ENCODE data around the gene ZIC1. TPM values are rescaled to one million over a fixed set of nuclear protein-coding genes. Genes with fewer than 3 reads are reported as not detected.
A peak's percentile ranks its signal among the peaks of the same experiment; 100 is the strongest.

ZIC1 gene
- total RNA-seq, 2 experiments from 2014 or later, result not detected

DNA sequence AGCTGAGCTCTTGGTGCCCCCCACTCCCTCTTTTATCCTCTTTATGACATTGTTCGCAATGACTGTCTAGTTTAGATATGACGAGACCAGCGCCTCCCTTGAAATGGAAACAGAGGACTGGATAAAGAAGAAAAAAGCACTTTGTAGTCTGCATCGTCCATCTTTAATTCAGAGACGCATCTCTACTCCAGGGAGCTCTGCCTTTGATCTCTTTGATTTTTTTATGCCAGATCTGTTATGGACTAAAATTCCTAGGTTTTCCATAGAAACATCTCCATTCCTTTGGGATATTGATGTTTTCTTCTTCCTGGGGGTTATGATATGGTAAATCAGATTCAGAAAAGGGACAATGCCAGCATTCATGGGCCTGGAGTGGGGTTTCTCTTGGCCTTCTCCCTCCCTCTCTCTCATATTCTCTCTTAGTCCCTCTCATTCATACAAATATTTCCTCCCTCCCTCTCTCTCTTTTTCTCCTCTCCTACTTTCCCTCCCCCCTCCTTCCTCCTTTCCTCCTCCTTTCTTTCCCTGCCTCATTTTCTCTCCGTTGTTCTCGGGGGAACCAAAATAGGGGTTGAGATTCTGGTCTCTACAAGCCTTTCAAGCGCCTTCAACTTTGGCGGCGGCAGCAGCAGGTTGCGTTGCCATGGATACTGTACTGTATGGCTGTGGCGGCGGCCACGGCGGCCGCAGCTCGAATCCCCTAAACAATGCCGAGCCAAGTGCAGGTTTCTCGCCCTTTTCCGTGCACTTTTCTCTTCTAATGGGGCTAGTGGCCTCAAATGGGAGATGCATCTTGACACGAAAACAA, 48.3 kb upstream of the ZIC1 start:
- H3K9me2 ChIP-seq (ENCODE audit: insufficient read depth, low read length), result no peaks in the 10 kb centered on the region
- H3K9me3 ChIP-seq (ENCODE audit: low read length), result no peaks in the 10 kb centered on the region
- H4K20me1 ChIP-seq (ENCODE audit: insufficient read depth, low read length), result no peaks in the 10 kb centered on the region
- H3K27ac ChIP-seq (ENCODE audit: low read depth, low read length, poor library complexity, severe bottlenecking), result no peak overlapping the region
- CTCF ChIA-PET (ENCODE audit: unreplicated experiment), result no interaction called here
- H2AFZ ChIP-seq (ENCODE audit: low read length), result no peak overlapping the region
- DNase-seq (ENCODE audit: low spot score), result no peak
- BruUV-seq (replicated peaks), result no TSS peak
- no peak overlapping the region for H3K4me3 ChIP-seq (ENCODE audit: low read depth, low read length, poor library complexity, severe bottlenecking)
- POLR2A ChIA-PET, result interaction anchor here (0.7 kb wide), 1 partner anchor 8 kb away, joined by 6 read pairs; no protein-coding TSS in a partner anchor
- intact Hi-C loops (cut with micrococcal nuclease; ENCODE audit: unreplicated experiment), result no loop called here
- no peaks in the 10 kb centered on the region for H3K79me2 ChIP-seq (ENCODE audit: insufficient read depth, low read depth, low read length)
- TF ChIP-seq EZH2phosphoT487 (IDR thresholded peaks at IDR 0.05; ENCODE audit: borderline replicate concordance, low read depth, low read length) (no peak), CTCF (conservative IDR thresholded peaks at IDR 0.05; ENCODE audit: low read length) (no peak)
- H3K4me1 ChIP-seq (ENCODE audit: insufficient read depth, low read length, poor library complexity, severe bottlenecking), result no peaks in the 10 kb centered on the region
- no peak overlapping the region for H3K4me2 ChIP-seq (ENCODE audit: low read length)
- no peaks in the 10 kb centered on the region for H3K36me3 ChIP-seq (ENCODE audit: insufficient read depth, low read length)

DNA sequence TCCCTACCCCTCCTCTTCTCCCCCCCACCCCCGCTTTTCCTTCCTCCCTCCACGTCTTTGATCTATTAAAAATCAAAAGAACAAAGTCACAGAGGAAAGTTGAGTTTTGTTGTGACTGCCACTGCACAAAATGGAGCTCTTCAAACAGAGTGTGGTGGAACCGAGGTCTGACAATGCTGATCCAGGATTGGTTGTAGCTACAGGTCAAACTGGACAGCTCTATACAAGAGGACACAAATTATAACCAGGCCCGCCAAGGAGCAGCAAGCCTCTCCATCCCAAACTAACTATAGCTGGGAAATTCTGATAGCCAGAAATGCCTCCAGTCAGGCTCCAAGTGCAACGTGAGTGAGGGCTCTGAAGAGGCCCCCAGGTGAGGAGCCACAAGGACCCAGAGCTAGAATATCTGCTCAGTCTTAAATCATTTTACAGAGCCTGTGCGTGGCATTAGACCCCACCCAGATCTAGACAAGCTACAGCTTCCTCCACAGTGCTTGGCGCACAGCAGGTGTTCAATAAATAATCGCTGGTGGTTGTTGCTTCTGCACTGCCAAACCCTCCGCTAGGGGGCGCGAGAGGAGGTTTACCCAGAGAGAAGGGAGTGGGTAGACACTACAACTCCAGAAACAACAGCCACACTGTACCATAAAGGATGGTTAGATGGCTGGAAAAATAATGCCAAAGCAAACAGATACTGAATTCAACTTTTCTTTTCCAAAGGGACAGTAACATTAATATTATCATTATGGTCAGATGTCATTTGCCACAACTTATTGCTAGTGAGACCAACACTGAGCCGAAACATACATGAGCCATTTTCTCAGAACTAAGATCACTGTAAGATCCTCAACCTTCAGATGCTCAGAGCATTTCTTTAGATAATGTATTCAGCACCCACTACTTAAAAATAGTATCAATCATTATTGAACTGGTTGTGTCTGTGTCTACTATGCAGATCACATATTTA, 47.4 kb upstream of the ZIC1 start:
- Histone ChIP-seq H2AFZ (ENCODE audit: low read length) (no peak overlapping the region), H3K9me3 (ENCODE audit: low read length) (no peaks in the 10 kb centered on the region), H3K36me3 (ENCODE audit: insufficient read depth, low read length) (no peaks in the 10 kb centered on the region), H3K9me2 (ENCODE audit: insufficient read depth, low read length) (no peaks in the 10 kb centered on the region), H3K79me2 (ENCODE audit: insufficient read depth, low read depth, low read length) (no peaks in the 10 kb centered on the region), H4K20me1 (ENCODE audit: insufficient read depth, low read length) (no peaks in the 10 kb centered on the region), H3K4me2 (ENCODE audit: low read length) (no peak overlapping the region), H3K4me3 (ENCODE audit: low read depth, low read length, poor library complexity, severe bottlenecking) (no peak overlapping the region), H3K4me1 (ENCODE audit: insufficient read depth, low read length, poor library complexity, severe bottlenecking) (no peaks in the 10 kb centered on the region), H3K27ac (ENCODE audit: low read depth, low read length, poor library complexity, severe bottlenecking) (no peak overlapping the region)
- no TSS peak for BruUV-seq (replicated peaks)
- ChIA-PET POLR2A (interaction anchor here (0.7 kb wide), 2 partner anchors 9 to 30 kb away, joined by 3 to 6 read pairs; no protein-coding TSS in a partner anchor), CTCF (ENCODE audit: unreplicated experiment) (no interaction called here)
- TF ChIP-seq EZH2phosphoT487 (IDR thresholded peaks at IDR 0.05; ENCODE audit: borderline replicate concordance, low read depth, low read length), result no peak
- peak; percentile 89 for TF ChIP-seq CTCF (conservative IDR thresholded peaks at IDR 0.05; ENCODE audit: low read length)
- peak; percentile 34 for DNase-seq (ENCODE audit: low spot score)
- intact Hi-C loops (cut with micrococcal nuclease; ENCODE audit: unreplicated experiment), result no loop called here
